LHCN-M2 (cell line): ENCODE results near the gene ALKBH3. TPM values are rescaled to one million over a fixed set of nuclear protein-coding genes. Genes with fewer than 3 reads are reported as not detected.
A peak's percentile ranks its signal among the peaks of the same experiment; 100 is the strongest.

Source experiments
- DNase-seq: peaks from one replicate; pipeline ENCODE4 v3.0.0-alpha.2; 2012; ENCODE audit warnings: low read depth
- total RNA-seq: library from RNA; depleted of rRNA; stranded (reverse); fragments of >200 nt; gene quantifications from 2 replicates; pipeline ENCODE4 v1.2.3, GENCODE V29; 2014

Gene ALKBH3
- total RNA-seq, 1 experiment from 2014 or later: 33.5 TPM

GRCh38 chr11:43922295-43922648, 41.6 kb downstream of the ALKBH3 start:
- DNase-seq: peak; percentile 37

GRCh38 chr11:43922744-43923405, 42.2 kb downstream of the ALKBH3 start:
- no peak for DNase-seq

GRCh38 chr11:43923406-43924111, 42.9 kb downstream of the ALKBH3 start:
- DNase-seq: no peak

GRCh38 chr11:43924112-43924855, 43.7 kb downstream of the ALKBH3 start:
- DNase-seq: no peak

- DNase-seq: no peak
Measured at GRCh38 chr11:43925063-43925931, 44.7 kb downstream of the ALKBH3 start.

- no peak for DNase-seq
Measured at GRCh38 chr11:43925932-43926505, 45.4 kb downstream of the ALKBH3 start.

- no peak for DNase-seq
Measured at GRCh38 chr11:43927070-43927469, 46.4 kb downstream of the ALKBH3 start.

GRCh38 chr11:43927925-43928707, 47.5 kb downstream of the ALKBH3 start:
- no peak for DNase-seq

- DNase-seq: no peak
Measured at GRCh38 chr11:43928721-43929120, 48.1 kb downstream of the ALKBH3 start.

GRCh38 chr11:43930868-43931716, 50.5 kb downstream of the ALKBH3 start:
- DNase-seq: peak; percentile 50

- DNase-seq: no peak
Measured at GRCh38 chr11:43931717-43932039, 51.0 kb downstream of the ALKBH3 start.

GRCh38 chr11:43933226-43933607, 52.6 kb downstream of the ALKBH3 start:
- no peak for DNase-seq

- DNase-seq: no peak
Measured at GRCh38 chr11:43933608-43934551, 53.2 kb downstream of the ALKBH3 start.

- no peak for DNase-seq
Measured at GRCh38 chr11:43934601-43935423, 54.2 kb downstream of the ALKBH3 start.

- DNase-seq: no peak
Measured at GRCh38 chr11:43935424-43935979, 54.9 kb downstream of the ALKBH3 start.

GRCh38 chr11:43936076-43936475, 55.4 kb downstream of the ALKBH3 start:
- no peak for DNase-seq
